Neutrophil (primary cell): Measurements from ENCODE around the gene CCDC7.

Source experiments
- H3K27ac ChIP-seq: fragments of 200-600 bp; sonication (generic); 2 replicates; pipeline ENCODE4 v1.5.1; 2016; ENCODE audit warnings: mild to moderate bottlenecking, moderate library complexity
- H3K27me3 ChIP-seq: fragments of 200-600 bp; sonication (generic); 2 replicates; pipeline ENCODE4 v1.6.0; 2016; ENCODE audit warnings: mild to moderate bottlenecking
- H3K36me3 ChIP-seq: fragments of 200-600 bp; sonication (generic); 2 replicates; pipeline ENCODE4 v1.5.1; 2017
- H3K4me1 ChIP-seq, 2 experiments: fragments of 200-600 bp in 1 of 2; sonication (generic) in 1 of 2; 1 replicate in 1 of 2; 2 replicates in 1 of 2; pipeline versions ENCODE4 v1.5.1 to v1.6.1; 2013 to 2016; ENCODE audit warnings: low read depth in 1 of 2, low read length in 1 of 2, mild to moderate bottlenecking in 1 of 2, moderate library complexity in 1 of 2; ENCODE audit not compliant: control insufficient read depth in 1 of 2, insufficient read depth in 1 of 2
- H3K4me3 ChIP-seq, 2 experiments: fragments of 200-600 bp in 1 of 2; sonication (generic) in 1 of 2; 1 replicate in 1 of 2; 2 replicates in 1 of 2; pipeline ENCODE4 v1.5.1; 2013 to 2016; ENCODE audit warnings: low read depth in 1 of 2, low read length in 1 of 2, mild to moderate bottlenecking in 1 of 2, moderate library complexity in 1 of 2
- H3K9me3 ChIP-seq: fragments of 200-600 bp; sonication (generic); 2 replicates; pipeline ENCODE4 v1.5.1; 2016
- CTCF ChIP-seq: fragments of 200-600 bp; sonication (generic); IDR thresholded peaks from 2 replicates; pipeline ENCODE4 v1.5.1; 2016; ENCODE audit warnings: antibody characterized with exemption

The CCDC7 gene

GRCh38 chr10:32786968-32787367, 341.0 kb downstream of the CCDC7 start:
- no peak overlapping the region for H3K27ac ChIP-seq
- TF ChIP-seq CTCF: no peak
- H3K4me3 ChIP-seq: no peak overlapping the region
- H3K9me3 ChIP-seq: no peaks in the 10 kb centered on the region
- H3K36me3 ChIP-seq: no peaks in the 10 kb centered on the region
- no peaks in the 10 kb centered on the region for H3K27me3 ChIP-seq
- H3K4me1 ChIP-seq: no peaks in the 10 kb centered on the region

- H3K4me3 ChIP-seq: no peak overlapping the region
- no peaks in the 10 kb centered on the region for H3K9me3 ChIP-seq
- H3K27me3 ChIP-seq: no peaks in the 10 kb centered on the region
- TF ChIP-seq CTCF: no peak
- H3K4me1 ChIP-seq: no peaks in the 10 kb centered on the region
- H3K27ac ChIP-seq: no peak overlapping the region
- H3K36me3 ChIP-seq: no peaks in the 10 kb centered on the region
Measured at GRCh38 chr10:32787690-32788284, 341.8 kb downstream of the CCDC7 start.

GRCh38 chr10:32788359-32788758, 342.4 kb downstream of the CCDC7 start:
- Histone ChIP-seq H3K27ac (no peak overlapping the region), H3K4me3 (no peak overlapping the region), H3K36me3 (no peaks in the 10 kb centered on the region), H3K4me1 (no peaks in the 10 kb centered on the region), H3K9me3 (no peaks in the 10 kb centered on the region), H3K27me3 (no peaks in the 10 kb centered on the region)
- TF ChIP-seq CTCF: no peak

- no peak for TF ChIP-seq CTCF
- Histone ChIP-seq H3K36me3 (no peaks in the 10 kb centered on the region), H3K27ac (no peak overlapping the region), H3K4me3 (no peak overlapping the region), H3K27me3 (no peaks in the 10 kb centered on the region), H3K4me1 (no peaks in the 10 kb centered on the region), H3K9me3 (no peaks in the 10 kb centered on the region)
Measured at GRCh38 chr10:32790483-32790882, 344.5 kb downstream of the CCDC7 start.

GRCh38 chr10:32793033-32793432, 347.1 kb downstream of the CCDC7 start:
- Histone ChIP-seq H3K9me3 (no peaks in the 10 kb centered on the region), H3K4me3 (no peak overlapping the region), H3K27ac (no peak overlapping the region), H3K36me3 (no peaks in the 10 kb centered on the region), H3K4me1 (no peaks in the 10 kb centered on the region), H3K27me3 (no peaks in the 10 kb centered on the region)
- no peak for TF ChIP-seq CTCF
